Stimulated activated CD4-positive, alpha-beta T cell treated with anti-CD3 and anti-CD28 coated beads, Interleukin-4, amount 100 ng/mL, for 24 hours (primary cell): ENCODE measurements around the gene SMARCD2.

Experiments
- DNase-seq: peaks from one replicate; pipeline ENCODE4 v3.0.0-alpha.2; 2020

Gene SMARCD2

DNA sequence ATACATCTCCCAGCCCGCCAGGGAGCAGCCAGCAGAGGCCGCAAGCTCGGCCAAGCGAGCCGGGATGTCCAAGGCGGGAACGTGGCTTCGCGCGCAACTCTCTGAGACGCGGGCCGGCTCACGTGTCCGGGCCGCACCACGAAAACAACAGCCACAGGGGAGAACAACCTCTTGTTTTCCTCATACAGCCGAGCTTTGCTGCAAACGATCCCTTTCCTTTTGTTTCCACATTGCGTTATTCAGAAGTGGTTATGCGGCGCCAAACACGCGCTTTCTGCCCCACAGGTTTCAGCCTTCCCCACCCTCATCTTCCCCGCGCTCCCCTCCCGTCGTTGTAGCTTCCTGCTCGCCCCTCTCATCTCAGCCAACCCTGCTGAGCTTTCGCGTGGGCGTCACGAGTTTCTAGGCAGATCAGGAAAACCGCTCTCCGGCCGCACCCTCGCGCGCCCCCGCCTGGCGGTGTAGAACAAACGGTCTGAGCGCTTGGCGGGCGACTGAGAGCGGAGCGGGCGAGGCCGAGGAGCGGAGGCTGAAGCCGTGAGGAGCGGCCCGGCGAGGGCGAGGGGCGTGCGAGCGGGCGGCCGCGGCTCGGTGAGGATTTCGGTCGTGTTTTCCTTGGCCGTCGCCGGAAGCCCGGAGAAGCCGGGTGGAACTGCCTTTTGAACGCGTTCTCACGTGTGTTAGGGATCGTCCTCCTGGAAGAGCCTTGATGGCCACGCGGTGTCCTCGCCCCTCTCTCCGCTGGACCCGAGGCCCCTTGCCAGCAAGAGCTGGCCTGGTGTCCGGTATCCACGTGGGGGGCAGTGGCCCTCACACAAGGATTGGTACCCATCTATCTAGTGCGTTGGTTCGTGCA lies 6.6 kb upstream of the SMARCD2 start:
- peak; percentile 99 for DNase-seq

DNA sequence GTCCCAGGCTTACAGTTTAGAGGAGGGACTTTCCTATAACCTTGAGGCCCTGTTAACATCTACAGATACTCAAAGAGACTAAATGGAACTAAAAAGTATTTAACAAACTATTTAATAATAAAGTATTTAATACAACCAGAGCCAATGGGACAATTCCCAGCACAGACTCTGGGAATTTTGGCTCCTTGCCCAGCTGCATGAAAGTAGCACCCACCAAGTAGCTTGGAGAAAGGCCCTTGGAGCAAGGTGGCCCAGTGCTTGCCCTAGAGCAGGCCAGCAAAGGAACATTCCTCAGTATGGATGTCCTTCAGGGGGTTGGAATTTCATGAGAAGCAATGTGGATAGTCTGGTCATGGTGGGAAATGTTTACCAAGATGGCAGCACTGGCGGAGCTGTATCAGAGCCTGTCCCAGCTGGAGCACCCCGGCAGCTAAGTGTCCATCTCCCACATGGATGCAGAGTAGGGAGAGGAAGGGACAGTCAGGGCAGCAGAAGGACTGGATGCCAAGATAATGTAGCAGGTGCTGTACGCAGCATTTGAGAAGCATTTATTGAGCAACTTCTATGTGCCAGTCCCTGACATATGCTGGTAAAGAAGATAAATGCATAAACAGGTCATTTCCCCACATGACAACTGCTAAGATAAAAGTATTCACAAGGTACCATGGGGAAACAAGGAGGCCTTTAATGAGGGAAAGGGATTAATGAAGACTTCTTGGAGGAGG lies 5.2 kb upstream of the SMARCD2 start:
- no peak for DNase-seq

GRCh38 chr17:63845509-63845908 lies 3.0 kb upstream of the SMARCD2 start:
- no peak for DNase-seq

DNA sequence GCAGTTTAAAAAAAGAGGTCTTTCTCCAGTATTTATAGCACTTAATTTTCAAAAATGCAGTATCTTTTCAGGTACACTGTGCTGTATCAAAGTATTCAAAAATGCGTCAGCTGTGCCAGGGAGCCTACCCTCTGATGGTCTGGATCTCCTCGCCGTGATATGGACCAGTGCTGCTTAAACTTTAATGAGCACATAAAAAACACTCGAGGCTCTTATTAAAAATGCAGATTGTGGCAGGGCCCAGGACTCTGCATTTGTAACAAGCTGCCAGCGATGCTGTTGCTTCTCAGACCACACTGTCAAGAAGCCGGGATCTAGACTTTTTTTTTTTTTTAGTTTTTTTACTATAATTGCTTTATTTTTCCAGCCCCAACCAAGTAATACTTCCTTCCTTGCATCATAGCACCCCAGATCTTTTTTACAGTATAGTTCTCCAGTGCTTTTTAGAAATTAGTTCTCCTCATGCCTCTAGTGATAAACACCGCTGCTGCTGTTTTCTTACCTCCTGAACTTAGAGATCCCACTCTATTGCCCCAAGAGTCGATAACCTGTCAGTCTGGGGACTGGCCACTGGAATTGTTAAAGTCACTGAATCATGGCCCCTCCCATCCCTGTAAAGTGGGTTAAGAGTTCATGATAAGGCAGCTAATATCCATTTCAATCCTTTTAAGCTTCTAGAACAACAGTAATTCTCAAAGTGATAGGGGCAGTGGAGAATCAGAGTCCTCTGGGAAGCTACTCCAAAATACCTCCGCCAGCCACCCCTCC lies 1.6 kb upstream of the SMARCD2 start:
- DNase-seq = no peak

DNA sequence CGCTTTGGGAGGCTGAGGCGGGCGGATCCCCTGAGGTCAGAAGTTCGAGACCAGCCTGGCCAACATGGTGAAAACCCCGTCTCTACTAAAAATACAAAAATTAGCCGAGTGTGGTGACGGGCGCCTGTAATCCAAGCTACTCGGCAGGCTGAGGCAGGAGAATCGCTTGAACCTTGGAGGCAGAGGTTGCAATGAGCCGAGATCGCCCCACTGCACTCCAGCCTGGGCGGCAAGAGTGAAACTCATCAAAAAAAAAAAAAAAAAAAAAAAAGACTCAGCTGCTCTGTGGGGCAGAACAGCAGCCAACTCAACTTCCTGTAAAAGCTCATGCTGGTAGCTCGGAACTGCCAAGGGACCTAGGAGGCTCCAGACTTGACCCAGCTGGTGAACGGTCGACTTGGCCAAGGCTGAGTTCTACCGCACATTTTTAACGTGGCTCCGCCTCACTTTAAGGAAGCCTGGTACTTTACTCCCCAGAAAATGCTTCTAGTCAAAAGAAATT lies 953 bp upstream of the SMARCD2 start:
- peak; percentile 43 for DNase-seq

- no peak for DNase-seq
Observed at GRCh38 chr17:63842173-63842539, 329 bp downstream of the SMARCD2 start.

DNA sequence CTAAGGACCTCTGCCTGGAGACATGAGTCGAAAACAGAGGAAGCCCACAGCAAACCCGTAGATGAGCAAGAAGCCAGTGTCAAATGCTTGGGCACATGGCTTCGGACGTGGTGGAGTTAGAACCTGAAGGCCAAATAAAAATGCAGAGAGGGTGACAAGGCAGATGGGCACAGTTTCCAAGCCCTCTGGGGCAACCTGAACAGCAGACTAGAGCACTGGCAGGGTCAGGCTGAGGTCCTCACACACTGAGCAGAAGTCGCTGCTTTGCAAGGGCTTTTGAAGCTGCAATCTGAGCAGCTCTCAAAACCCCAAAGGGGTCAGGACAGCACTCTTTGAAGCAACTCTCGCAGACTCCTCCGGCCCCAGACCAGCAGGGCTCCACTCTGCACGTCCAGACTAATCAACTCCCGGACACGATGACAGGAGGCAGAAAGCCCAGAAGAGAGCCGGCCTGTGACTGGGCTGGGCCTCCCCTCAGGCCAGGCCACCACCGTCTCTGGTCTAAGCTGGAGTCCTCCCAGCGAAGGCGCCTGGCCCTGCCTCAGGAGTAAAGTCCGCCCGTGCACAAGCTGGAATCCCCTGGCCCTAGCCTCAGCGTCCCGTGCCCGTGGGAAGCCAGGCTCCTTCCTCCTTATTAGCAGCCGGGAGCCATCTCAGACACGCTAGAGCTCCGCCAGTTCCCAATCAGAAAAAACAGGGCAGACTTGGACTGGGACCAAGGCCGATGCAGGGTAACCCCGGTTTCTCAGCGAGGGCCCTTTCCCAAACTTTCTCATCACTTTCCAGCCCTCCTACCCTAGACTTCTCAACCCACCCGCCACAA lies 924 bp downstream of the SMARCD2 start:
- no peak for DNase-seq

DNA sequence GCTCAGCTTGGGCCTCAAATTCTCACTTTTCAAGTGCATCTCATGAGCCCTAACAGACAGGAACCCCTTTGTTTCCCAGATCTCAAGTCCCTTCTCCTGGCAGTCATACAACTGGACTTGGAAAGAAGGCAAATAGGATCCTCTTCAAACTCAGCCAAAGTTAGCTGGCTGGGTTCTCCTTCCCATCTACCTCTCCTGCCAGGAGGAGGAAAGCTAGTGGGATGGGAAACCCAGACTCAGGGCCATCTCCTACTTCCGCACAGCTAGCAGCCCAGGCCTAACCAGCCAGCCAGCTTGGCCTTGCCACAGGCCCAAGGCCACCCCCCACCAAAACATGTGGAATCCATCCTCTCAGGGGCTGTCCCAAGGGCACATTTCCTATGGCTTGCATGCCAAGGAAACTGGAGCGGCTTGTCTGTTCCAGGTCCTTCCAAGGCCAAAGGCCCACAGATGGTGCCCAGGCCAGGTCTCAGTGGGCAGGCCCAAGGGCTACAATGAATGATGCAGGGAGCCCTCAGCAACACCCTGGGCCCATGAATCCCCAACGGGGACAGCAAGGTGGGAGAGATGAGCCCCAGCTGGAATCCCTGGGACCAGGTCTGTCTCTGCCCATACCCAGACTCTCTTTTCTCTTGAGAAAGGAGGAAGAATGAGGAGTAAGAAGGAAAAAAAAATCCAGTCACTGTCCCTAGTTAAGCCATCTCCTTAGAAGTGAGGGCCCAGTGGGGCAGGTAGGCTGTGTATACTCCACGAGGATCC lies 1.7 kb downstream of the SMARCD2 start:
- DNase-seq = no peak

GRCh38 chr17:63838631-63839171 lies 3.8 kb downstream of the SMARCD2 start:
- DNase-seq = no peak

DNA sequence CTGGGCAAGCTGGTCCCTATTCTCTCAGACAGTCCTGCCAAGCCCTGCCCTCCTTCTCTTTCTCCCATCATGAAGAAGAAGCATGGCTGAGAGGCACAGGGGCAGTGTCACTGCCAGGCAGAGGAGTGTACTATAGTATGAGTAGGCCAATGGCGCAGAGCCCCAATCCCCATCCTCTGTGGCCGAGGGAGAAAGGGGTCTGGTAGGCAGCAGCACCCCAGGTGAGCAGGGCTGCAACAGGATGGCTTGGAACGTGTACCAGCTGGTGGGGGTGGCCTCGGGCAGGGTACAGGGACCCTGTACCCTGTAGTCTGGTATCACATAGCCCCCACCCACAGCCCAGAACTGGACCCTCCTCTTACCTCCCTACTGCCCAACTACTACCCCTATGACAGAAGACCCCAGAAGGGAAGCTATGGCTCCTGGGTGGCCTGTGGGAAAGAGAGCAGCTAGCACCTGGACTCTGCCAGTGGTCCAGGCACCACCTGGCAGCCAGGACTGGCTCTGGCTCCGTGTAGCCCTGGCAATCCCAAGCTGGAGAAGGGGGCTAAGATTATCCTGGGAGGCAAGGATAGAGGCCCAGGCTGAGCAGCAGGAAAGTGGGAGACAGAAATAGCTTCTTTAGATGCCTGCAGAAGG lies 4.4 kb downstream of the SMARCD2 start:
- no peak for DNase-seq

GRCh38 chr17:63837480-63837879 lies 5.0 kb downstream of the SMARCD2 start:
- DNase-seq = no peak

GRCh38 chr17:63836811-63837210 lies 5.7 kb downstream of the SMARCD2 start:
- DNase-seq = no peak

- no peak for DNase-seq
Observed at GRCh38 chr17:63835167-63835720, 7.2 kb downstream of the SMARCD2 start.

DNA sequence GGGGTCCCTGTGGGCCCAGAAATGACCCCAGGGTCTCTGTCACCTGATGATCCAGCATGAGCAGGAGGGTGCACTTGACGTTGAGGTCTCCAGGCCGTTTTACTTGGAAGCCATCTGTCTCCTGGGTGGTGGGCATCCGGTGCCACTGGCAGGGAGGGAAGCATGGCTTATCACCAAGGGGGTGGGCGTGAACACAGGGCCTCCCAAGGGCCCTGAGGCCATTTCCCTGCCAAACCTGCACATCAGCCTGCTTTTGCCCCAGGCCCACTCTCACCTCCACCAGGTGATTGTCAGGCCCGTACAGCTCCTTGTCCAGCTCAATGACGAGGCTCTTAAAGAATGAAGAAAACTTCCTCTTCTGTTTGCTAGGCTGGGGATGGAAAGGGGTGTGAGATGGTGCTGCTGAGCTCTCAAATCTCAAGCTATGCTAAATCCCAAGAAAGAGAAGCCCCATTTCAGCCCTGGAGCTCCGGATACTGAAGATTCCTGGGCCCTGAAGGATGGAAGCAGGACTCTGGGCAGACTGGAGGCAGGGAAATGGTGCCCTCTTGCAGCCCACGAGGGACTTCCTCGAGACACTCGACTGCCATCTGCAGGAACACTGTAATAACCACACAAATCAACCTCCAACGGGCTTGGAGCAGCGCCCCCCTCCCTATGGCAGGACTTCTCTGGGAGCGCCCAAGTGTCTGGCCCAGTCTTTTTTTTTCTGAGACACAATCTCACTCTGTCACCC lies 7.9 kb downstream of the SMARCD2 start:
- peak; percentile 76 for DNase-seq

DNA sequence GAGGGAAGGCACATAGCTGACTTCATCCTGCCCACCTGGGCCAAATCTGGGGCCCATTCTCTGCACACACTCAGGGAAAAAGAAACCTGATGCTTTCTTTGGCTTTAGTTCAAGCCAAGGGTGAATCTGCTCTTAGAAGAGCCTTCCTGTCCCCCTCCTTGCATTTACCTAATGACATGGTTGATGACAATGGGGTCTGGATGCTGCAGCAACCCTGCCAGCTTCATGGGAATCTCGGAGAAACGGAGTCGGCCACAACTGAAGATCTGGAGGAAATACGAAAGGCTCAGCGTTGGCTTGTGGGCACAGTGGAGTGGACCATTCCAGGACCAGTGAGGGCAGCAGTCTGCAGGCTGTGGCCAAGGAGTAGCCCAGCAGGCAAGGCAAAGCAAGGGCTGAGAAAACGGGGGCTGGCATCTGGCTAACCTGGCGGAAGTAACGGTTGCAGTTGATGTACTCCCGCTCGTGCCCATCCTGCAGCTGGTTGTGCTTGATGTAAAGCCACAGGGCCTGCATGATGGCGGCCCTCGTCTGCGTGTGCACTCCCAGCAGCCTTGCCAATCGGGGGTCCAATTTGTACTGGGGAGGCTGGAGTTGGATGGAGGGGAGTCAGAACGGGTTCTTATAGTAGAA lies 8.6 kb downstream of the SMARCD2 start:
- DNase-seq = no peak

GRCh38 chr17:63833026-63833740 lies 9.3 kb downstream of the SMARCD2 start:
- no peak for DNase-seq

DNA sequence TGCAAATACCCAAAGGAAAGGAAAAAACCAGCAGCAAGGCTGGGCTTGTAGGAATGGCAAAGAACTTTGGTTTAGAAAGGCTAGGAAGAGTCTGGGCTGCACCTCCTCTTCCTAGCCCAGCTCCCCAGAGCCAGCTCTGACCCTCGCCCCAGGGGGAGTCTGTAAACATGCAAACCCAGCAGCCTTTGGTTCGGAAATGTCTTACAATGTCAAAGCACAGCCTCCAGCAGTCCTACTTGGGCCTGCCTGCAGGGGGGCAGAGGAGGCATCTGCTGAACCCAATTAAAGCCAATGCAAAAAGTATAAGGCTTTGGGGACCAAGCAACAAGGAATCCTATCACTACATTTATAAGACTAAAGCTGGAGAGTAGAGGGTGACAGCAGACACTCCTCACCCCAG lies 10.0 kb downstream of the SMARCD2 start:
- DNase-seq = no peak

- DNase-seq = no peak
Observed at GRCh38 chr17:63832014-63832413, 10.5 kb downstream of the SMARCD2 start.

- no peak for DNase-seq
Observed at GRCh38 chr17:63831505-63831904, 11.0 kb downstream of the SMARCD2 start.
